GM21723 (cell line): Measurements from ENCODE around the gene PRSS50.
"Not testable (repeated sequence)": the region's sequence is repeated elsewhere in the genome, so short reads cannot be mapped to it uniquely, and the experiment has no call there.

ENCODE experiments used
- ATAC-seq: cut with Tn5 transposase; IDR thresholded peaks from one replicate; pipeline ENCODE4 v1.9.1; 2021; ENCODE audit warnings: mild to moderate bottlenecking, moderate library complexity; ENCODE audit not compliant: unreplicated experiment

Gene PRSS50

GRCh38 chr3:46717447-46718231 is at the start of gene PRSS50:
Gene PRSS50 (minus strand): TSS chr3:46717869. CDS start chr3:46717824, 45 bp downstream.
- ATAC-seq = no peak

- ATAC-seq = no peak
Observed at GRCh38 chr3:46764206-46764605, 46.5 kb upstream of the PRSS50 start.

DNA sequence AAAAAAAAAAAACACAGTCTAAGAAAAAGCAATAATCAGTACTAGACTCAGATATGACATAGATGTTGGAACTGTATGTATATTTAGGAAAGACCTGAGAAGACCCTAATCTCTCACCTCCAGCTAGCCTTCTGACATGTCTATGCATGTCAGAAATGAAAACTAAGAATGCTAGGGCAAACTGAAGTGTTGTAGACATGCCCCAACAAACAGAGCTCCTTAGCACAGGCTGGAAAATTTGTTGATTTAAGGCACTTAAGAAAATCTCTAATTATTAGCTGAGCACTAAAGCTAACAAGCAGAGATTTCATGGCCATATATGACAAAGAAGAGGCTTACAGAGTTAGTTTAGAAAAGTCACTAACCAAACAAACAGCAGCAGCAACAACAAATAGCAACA is 45.5 kb upstream of the PRSS50 start:
- no peak for ATAC-seq

DNA sequence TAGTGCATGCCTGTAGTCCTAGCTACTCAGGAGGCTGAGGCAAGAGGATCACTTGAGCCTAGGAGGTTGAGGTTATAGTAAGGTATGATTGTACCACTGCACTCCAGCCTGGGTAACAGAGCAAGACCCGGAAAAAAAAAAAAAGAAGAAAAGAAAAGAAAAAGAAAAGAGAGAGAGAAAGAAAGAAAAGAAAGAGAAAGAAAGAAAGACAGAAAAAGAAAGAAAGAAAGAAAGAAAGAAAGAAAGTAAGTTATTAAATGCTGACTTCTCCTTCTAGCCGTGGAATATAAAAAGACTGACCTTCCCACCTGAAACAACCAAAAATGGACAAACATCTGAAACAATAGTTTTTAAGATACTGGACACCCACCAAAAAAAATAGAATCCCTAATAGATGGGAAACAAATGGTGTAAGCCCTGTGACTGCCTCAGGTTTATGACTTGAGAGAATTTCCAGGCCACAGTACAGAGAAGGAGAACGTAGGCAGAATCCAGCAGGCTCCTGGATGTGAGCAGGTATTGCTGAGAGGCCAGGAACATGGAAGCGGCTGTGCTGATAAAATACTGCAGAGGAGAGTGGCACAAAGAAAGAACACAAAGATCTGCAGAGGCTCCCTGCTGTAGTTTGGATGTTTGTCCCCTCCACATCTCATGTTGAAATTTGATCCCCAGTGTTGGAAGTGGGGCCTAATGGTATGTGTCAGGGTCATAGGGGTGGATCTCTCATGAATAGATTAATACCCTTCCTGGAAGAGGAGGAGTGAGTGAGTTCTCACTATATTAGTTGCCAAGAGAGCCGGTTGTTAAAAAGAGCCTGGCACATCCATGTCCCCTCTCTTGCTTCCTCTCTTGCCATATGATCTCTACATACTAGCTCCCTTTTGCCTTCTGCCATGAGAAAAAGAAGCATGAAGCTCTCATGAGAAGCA is 41.8 kb upstream of the PRSS50 start:
- no peak for ATAC-seq

DNA sequence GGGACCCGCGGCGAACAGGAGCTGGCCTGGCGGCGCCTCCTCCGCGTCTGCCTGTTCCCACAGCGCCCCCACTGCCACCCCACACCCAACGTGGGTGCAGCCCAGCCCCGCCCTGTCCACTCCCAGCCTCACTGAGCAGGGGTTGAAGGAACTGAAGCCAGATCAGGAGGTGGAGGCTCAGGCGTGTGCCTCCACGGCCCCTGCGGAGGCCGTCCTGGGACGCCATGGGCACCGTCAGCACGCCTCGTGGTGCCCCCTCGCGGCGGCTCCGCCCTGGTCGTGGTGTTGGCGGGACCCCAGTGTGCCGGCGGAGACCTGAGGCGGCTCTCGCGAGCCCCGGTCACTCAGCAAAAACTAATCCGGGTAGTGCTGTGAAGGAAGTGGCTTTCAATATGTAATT is 39.0 kb upstream of the PRSS50 start:
- no peak for ATAC-seq

- ATAC-seq = no peak
Observed at GRCh38 chr3:46755646-46756045, 38.0 kb upstream of the PRSS50 start.

DNA sequence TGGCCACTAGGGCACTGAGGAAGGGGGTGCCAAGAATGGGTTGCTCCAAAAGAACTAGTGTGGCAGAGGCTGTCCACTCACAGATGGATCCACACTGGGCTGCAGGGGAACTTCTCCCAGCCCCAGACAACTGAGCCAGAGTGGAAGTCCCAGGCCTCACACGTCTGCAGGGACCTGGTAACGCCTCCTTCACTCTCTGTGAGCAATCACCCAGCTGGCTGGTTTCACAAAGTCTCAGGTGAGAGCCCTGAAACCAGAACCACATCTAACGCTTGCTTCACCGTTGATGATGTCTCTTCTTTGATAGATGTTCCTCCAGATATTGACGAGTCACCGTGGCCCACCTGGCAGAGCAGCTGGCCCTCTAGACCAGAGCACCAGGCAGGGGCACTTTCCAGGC is 35.5 kb upstream of the PRSS50 start:
- ATAC-seq = not testable (repeated sequence)

DNA sequence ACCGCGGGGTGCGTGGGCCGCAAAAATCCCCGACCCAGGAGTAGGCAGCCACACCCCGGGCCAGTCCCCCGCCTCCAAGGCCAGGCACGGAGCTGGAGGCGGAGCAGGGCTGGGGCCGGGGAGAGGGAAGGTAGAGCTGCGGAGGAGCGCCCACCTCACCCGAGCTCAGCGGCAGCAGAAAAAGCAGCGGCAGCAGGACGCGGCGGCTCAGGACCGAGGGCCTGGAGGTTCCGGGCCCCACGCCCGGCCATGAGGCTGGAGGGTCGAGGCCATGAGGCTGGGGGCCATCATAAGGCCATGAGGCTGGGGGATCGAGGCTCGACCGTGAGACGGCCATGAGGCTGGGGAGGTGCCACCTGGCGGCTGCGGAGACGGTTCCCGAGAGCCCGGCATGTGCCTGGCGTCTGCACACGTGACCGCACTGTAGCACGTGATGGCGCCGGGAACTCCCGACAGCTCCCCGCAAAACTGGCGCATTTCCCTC is 32.9 kb upstream of the PRSS50 start:
- ATAC-seq = no peak

DNA sequence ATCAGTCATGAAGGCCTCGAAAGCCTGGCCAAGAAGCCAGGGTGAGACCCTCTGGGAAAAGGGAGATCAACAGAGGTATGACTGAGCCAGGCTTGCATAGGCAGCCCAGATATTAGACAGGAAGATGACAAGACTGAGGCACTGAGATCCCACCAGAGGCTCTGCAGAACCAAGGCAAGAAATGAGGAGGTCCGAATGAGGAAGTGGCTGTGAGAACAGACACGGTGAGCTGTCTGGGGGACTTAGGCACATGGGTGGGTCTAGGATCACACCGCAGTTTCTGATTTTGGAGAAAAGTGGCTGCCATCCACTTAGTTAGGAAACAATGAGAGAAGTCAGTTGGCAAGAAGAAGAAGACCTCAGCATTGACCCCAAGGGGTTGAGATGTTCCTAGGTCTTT is 31.5 kb upstream of the PRSS50 start:
- no peak for ATAC-seq

- no peak for ATAC-seq
Observed at GRCh38 chr3:46748170-46748569, 30.5 kb upstream of the PRSS50 start.

GRCh38 chr3:46746711-46747110 is 29.0 kb upstream of the PRSS50 start:
- no peak for ATAC-seq

DNA sequence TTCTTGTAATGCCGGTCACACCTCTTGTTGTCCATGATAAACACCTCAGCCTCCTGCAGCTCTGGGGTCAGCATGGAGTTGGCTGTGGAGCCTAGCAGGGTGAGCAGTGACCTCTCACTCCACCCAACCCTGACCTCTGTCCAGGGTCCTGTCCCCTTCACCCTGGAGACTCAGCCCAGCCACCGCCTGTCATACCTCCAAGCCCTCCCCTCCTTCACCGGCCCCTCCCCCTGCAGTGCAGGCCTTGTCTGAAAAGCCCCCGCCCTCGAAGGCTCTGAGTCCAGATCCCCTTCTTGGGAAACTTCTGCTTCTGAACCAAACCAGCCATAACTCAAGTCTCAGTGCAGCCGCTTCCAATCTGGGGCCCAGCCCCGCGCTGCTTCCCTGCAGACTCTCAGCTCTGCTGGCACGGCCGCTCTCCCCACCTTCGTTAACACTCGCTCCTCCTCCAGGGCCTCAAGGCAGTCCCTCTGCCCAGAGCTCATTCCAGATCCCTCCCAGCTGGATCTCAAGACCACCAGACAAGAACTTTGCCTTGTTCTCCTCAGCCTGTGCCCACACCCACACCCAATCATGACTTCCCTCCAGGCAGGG is 25.4 kb upstream of the PRSS50 start:
- ATAC-seq = no peak

- not testable (repeated sequence) for ATAC-seq
Observed at GRCh38 chr3:46739565-46739964, 21.9 kb upstream of the PRSS50 start.

DNA sequence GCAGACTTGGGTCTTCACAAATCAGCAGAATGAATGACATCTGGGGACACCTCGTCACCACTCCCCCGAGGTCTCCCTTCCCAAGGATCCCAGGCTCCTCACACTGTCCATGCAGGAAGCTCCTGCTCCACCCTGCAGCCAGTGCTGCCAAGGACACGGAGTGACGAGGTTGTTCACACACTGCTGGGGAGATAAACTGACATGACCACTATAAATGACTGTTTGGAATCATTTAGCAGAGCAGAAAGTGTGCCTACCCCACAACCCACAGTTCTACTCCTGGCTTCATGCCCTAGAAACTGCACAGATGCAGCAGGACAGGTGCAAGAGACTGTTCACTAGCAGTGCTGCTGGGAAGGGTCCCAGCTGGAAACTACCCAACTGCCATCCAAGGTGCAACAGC is 19.7 kb upstream of the PRSS50 start:
- ATAC-seq = no peak

DNA sequence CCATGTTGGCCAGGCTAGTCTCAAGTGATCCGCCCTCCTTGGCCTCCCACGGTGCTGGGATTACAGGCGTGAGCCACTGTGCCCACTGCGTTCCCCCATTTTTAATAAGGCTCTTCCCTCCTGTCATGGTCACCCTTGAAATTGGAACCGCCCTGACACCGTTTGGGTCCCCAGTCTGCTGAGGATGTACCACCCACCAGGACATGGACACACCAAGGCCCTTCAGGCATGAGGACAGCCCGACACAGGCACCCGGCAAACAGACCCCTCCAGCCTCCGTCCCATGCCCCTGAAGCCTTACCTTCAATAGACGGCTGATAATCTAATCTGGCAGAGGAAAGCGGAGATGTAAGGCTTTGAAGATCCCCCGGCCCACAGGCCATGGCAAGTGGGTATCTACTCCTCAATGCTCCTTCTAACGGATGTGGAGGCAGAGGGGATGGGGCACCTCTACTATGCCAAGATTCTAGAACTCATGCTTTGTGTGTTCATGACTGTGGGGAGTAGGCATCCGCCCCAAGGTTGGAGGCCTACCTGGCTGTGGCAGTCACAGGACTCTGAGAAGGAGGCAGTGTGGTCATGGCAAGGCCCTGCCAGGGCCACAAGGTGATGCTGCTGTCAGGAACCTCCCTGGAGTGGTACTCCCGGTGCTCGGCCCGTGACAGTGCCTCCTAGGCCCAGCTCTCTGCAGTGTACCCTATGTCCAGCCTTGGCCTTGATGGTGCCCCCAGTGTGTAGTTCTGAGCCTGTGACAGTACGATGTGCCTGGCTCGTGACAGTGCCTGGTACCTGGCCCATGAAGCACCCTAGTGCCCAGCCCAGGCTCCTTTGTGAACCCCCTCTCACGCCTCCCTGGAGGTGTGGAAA is 18.6 kb upstream of the PRSS50 start:
- no peak for ATAC-seq

DNA sequence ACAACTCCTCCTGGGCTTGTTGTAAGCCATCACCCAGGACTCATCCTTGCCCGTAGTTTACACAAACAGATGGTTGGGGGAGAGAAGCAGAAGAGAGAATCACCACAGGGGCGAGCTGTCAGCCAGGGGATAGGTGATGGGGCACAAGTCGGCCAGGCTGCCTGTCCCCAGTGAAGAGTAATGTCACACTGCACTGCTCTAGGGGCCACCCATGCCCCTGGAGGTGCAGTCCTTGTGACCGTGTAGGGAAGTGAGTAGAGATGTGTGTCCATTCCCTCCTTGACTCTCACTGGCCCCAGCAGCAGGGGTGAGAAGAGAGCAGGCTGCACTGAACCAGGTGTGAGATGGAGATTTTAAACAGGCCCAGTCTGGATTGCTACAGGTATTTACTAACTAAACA is 17.1 kb upstream of the PRSS50 start:
- no peak for ATAC-seq

DNA sequence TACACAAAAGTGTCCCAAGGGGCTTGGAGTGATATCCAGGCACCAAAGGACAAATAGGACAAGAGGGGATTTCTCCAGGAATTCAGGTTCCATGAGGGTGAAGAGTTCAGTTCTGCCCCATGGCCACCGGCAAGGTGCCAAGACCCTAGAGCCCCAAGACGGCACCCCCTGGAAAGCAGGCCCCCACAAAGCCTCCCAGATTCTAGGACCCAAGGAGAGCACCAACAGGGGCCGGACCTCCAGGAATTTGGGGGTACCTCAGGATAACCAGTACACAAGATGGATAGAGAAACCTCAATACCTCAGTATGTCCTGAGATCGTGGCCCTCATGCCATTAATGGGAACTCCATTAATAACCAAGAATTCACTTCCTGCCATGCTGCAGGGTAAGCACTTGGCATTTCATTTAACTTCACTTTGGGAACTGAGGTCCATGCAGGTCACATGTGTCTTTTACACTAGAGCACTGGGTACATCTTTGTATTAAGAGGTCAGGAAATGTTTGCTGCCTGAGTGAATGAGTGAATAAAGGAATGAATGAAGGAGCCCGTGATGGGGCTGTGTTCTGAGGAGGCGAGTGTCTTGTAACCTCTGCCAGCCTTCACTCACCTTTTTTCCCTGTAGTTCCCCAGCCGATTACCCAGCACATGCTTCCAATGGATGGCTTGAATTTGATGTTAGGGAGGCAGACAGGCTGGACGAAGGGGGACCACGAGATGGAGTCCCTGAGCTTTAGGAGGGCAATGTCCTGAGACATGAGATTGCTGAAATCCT is 15.5 kb upstream of the PRSS50 start:
- no peak for ATAC-seq

DNA sequence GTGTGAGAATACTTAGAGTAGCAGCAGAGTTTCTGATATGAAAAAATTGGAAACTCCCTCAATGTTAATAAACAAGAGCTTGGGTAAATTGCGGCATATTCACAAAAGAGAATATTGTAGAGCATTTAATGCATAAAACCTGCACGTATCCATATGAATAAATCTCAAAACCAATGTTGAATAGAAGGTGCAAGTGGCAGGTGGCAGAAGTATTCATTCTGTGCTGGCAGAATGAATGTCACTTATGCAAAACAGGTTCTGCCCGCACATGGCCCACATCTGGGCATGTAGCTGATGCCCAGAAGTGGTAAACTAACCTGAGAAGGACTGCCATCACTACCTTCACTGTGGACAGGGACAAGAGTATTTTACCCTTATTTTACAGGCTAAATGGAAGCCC is 14.1 kb upstream of the PRSS50 start:
- ATAC-seq = no peak

DNA sequence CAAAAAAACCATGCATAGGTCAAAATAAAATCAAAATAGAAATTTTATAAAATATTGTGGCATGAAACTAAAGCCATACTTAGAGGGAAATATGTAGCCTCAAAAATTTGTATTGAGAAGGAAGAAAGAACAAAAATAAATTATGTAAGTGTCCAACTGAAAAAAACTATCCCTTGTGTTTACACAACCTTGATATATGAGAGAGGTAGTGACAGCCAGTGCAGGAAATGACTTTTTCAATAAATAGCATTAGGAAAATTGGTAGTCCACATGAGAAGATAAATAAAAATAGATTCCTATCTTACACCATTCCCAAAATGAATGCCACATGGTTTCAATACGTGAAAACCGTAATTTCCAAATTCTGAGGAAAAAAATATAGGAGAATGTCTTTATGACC is 13.2 kb upstream of the PRSS50 start:
- ATAC-seq = no peak

- ATAC-seq = no peak
Observed at GRCh38 chr3:46729038-46729437, 11.4 kb upstream of the PRSS50 start.
